Liver (tissue), 9 donors: ENCODE results near the gene CDH18. TPM values are rescaled to one million over a fixed set of nuclear protein-coding genes. Genes with fewer than 3 reads are reported as not detected.

ENCODE experiments used
- DNase-seq: peaks from one replicate; pipeline ENCODE4 v3.0.0-alpha.2; 2017; ENCODE audit warnings: low spot score
- H3K27ac ChIP-seq, 2 donors: one replicate each; pipeline ENCODE4 v1.7.0; 2013; ENCODE audit warnings: inconsistent platforms in 2 of 2, low read length in 2 of 2, control low read depth in 1 of 2, low read depth in 1 of 2, mild to moderate bottlenecking in 1 of 2
- H3K27me3 ChIP-seq, 4 donors: one replicate each; pipeline versions ENCODE4 v1.6.1 to v1.7.0; 2013; ENCODE audit warnings: low read length in 3 of 4, inconsistent platforms in 1 of 4, mild to moderate bottlenecking in 1 of 4, moderate library complexity in 1 of 4; ENCODE audit not compliant: control insufficient read depth in 4 of 4, insufficient read depth in 4 of 4
- H3K36me3 ChIP-seq, 4 donors: one replicate each; pipeline versions ENCODE4 v1.6.1 to v1.7.0; 2013; ENCODE audit warnings: low read length in 3 of 4, mild to moderate bottlenecking in 3 of 4, low read depth in 1 of 4, moderate library complexity in 1 of 4; ENCODE audit not compliant: control insufficient read depth in 4 of 4, insufficient read depth in 3 of 4
- H3K4me1 ChIP-seq, 4 donors: one replicate each; pipeline versions ENCODE4 v1.6.1 to v1.7.0; 2013; ENCODE audit warnings: low read length in 3 of 4, mild to moderate bottlenecking in 3 of 4, moderate library complexity in 1 of 4; ENCODE audit not compliant: control insufficient read depth in 4 of 4, insufficient read depth in 4 of 4
- H3K4me3 ChIP-seq, 3 donors: one replicate each; pipeline versions ENCODE4 v1.6.1 to v1.7.0; 2013; ENCODE audit warnings: low read length in 3 of 3, control low read depth in 1 of 3, low read depth in 1 of 3, mild to moderate bottlenecking in 1 of 3
- H3K9ac ChIP-seq, 2 donors: one replicate each; pipeline ENCODE4 v1.7.0; 2013; ENCODE audit warnings: low read length in 2 of 2, mild to moderate bottlenecking in 2 of 2, moderate library complexity in 2 of 2, control low read depth in 1 of 2, low read depth in 1 of 2
- H3K9me3 ChIP-seq, 4 donors: one replicate each; pipeline versions ENCODE4 v1.6.1 to v1.7.0; 2013; ENCODE audit warnings: low read length in 3 of 4; ENCODE audit not compliant: control insufficient read depth in 4 of 4
- CTCF ChIP-seq: fragments of 150-350 bp; IDR thresholded peaks from 2 replicates; pipeline ENCODE4 v1.5.1; 2017; ENCODE audit warnings: improper control_type of control experiment, low read depth, low read length; ENCODE audit not compliant: missing input control
- EGR1 ChIP-seq, 2 donors: IDR thresholded peaks; 2 replicates each; pipeline ENCODE4 v1.6.1; 2016 to 2018; ENCODE audit warnings: antibody characterized with exemption in 2 of 2, low read depth in 2 of 2
- FOXA1 ChIP-seq: IDR thresholded peaks from 2 replicates; pipeline ENCODE4 v1.6.1; 2016; ENCODE audit warnings: antibody characterized with exemption
- FOXA2 ChIP-seq: IDR thresholded peaks from 2 replicates; pipeline ENCODE4 v1.6.1; 2016; ENCODE audit warnings: antibody characterized with exemption
- GABPA ChIP-seq, 2 donors: IDR thresholded peaks in 1 of 2; conservative IDR thresholded peaks in 1 of 2; 2 replicates each; pipeline ENCODE4 v1.6.1; 2016; ENCODE audit warnings: antibody characterized with exemption in 2 of 2, mild to moderate bottlenecking in 1 of 2, moderate library complexity in 1 of 2
- HNF4G ChIP-seq: IDR thresholded peaks from 2 replicates; pipeline ENCODE4 v1.6.1; 2016; ENCODE audit warnings: antibody characterized with exemption
- JUND ChIP-seq, 2 donors: IDR thresholded peaks; 2 replicates each; pipeline ENCODE4 v1.6.1; 2016; ENCODE audit warnings: antibody characterized with exemption in 2 of 2
- MAX ChIP-seq: IDR thresholded peaks from 2 replicates; pipeline ENCODE4 v1.6.1; 2016; ENCODE audit warnings: antibody characterized with exemption
- REST ChIP-seq: IDR thresholded peaks from 2 replicates; pipeline ENCODE4 v1.6.1; 2016; ENCODE audit warnings: antibody characterized with exemption, mild to moderate bottlenecking
- RXRA ChIP-seq, 2 donors: IDR thresholded peaks; 2 replicates each; pipeline ENCODE4 v1.6.1; 2017 to 2018; ENCODE audit warnings: antibody characterized with exemption in 2 of 2, mild to moderate bottlenecking in 1 of 2
- SP1 ChIP-seq: IDR thresholded peaks from 2 replicates; pipeline ENCODE4 v1.6.1; 2018; ENCODE audit warnings: antibody characterized with exemption, mild to moderate bottlenecking
- YY1 ChIP-seq: IDR thresholded peaks from 2 replicates; pipeline ENCODE4 v1.6.1; 2016; ENCODE audit warnings: antibody characterized with exemption, mild to moderate bottlenecking
- ZBTB33 ChIP-seq: IDR thresholded peaks from 2 replicates; pipeline ENCODE4 v1.6.1; 2016; ENCODE audit warnings: antibody characterized with exemption
- WGBS: extraction: QIAGEN DNeasy Blood & Tissue Kit; methylation state at CpG from one replicate; pipeline ENCODE4 v1.1.7; 2013; 5-methylcytosine and 5-hydroxymethylcytosine counted together
- polyA plus RNA-seq, 2 donors: library from polyadenylated mRNA; stranded (reverse) in 1 of 2; unstranded in 1 of 2; fragments of 200-250 nt in 1 of 2; fragments of >200 nt in 1 of 2; fragmentation: Nextera tagmentation in 1 of 2; extraction: Ambion mirVana in 1 of 2; gene quantifications; one replicate each; pipeline versions ENCODE4 v1.2.1 to v1.2.3, GENCODE V29; 2013 to 2015
- total RNA-seq, 2 donors: library from RNA; depleted of rRNA; stranded (reverse); fragments of >200 nt; gene quantifications; one replicate each; pipeline ENCODE4 v1.2.3, GENCODE V29; 2014
- donor health status: healthy.
- donor health status: healthy.
- donor health status: healthy.
- donor health status: healthy.
- donor health status: healthy.

Gene CDH18
- total and polyA plus RNA-seq, 4 donors = 0.19 TPM; not detected in 3

- 74% methylated on average over 1 of the region's 1 CpG for WGBS
- Histone ChIP-seq H3K9me3 (no peaks in the 10 kb centered on the region), H3K4me1 (no peaks in the 10 kb centered on the region), H3K27me3 (no peaks in the 10 kb centered on the region), H3K27ac (no peak overlapping the region), H3K9ac (no peak overlapping the region), H3K36me3 (no peaks in the 10 kb centered on the region), H3K4me3 (no peak overlapping the region)
- no peak for DNase-seq
- TF ChIP-seq JUND (IDR thresholded peaks at IDR 0.05) = no peak
- no peak for TF ChIP-seq SP1
- no peak for TF ChIP-seq HNF4G
- no peak for TF ChIP-seq EGR1 (IDR thresholded peaks at IDR 0.05; ENCODE audit: low read depth in 2 of 2)
- TF ChIP-seq RXRA (IDR thresholded peaks at IDR 0.05) = no peak
- no peak for TF ChIP-seq YY1
Measured at GRCh38 chr5:19940192-19940591, 47.8 kb downstream of the CDH18 start.

GRCh38 chr5:19930451-19930850 lies 57.5 kb downstream of the CDH18 start:
- TF ChIP-seq HNF4G (no peak), CTCF (no peak), SP1 (no peak), JUND (IDR thresholded peaks at IDR 0.05) (no peak), RXRA (IDR thresholded peaks at IDR 0.05) (no peak), EGR1 (IDR thresholded peaks at IDR 0.05; ENCODE audit: low read depth in 2 of 2) (no peak), REST (no peak), FOXA2 (no peak)
- H3K36me3 ChIP-seq = no peaks in the 10 kb centered on the region
- H3K9me3 ChIP-seq = no peaks in the 10 kb centered on the region
- H3K27ac ChIP-seq = no peak overlapping the region
- no peak for DNase-seq
- no peaks in the 10 kb centered on the region for H3K27me3 ChIP-seq
- H3K4me3 ChIP-seq = no peak overlapping the region
- no peaks in the 10 kb centered on the region for H3K4me1 ChIP-seq
- WGBS = 46% methylated on average over 5 of the region's 5 CpGs
- no peak overlapping the region for H3K9ac ChIP-seq

- no peak overlapping the region for H3K9ac ChIP-seq
- WGBS = 64% methylated on average over 3 of the region's 3 CpGs
- no peak overlapping the region for H3K27ac ChIP-seq
- no peaks in the 10 kb centered on the region for H3K9me3 ChIP-seq
- no peaks in the 10 kb centered on the region for H3K36me3 ChIP-seq
- TF ChIP-seq ZBTB33 = no peak
- TF ChIP-seq FOXA1 = no peak
- TF ChIP-seq GABPA (IDR thresholded peaks at IDR 0.05 in 1 of 2, conservative IDR thresholded peaks at IDR 0.05 in 1 of 2) = no peak
- TF ChIP-seq MAX = no peak
- TF ChIP-seq CTCF = no peak
- no peaks in the 10 kb centered on the region for H3K4me1 ChIP-seq
- DNase-seq = no peak
- H3K27me3 ChIP-seq = no peaks in the 10 kb centered on the region
- H3K4me3 ChIP-seq = no peak overlapping the region
Measured at GRCh38 chr5:19928562-19929421, 59.2 kb downstream of the CDH18 start.
